Measurements from ENCODE around the gene MYL6.

DNA sequence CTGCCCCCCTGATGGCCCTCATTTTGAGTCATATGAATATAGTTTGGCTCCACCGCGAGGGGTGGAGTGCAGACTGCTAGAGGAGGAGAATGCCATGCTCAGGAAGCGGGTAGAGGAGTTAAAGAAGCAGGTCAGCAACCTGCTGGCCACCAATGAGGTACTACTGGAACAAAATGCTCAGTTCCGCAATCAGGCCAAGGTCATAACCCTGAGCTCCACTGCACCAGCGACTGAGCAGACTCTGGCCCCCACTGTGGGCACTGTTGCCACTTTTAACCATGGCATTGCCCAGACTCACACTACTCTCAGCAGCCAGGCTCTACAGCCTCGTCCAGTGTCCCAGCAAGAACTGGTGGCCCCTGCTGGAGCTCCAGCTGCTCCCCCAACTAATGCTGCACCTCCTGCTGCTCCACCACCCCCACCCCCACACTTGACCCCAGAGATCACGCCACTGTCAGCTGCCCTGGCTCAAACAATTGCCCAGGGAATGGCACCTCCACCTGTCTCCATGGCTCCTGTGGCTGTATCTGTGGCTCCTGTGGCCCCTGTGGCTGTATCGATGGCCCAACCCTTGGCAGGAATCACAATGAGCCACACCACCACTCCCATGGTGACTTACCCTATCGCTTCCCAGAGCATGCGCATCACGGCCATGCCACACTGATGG lies 36.8 kb upstream of the MYL6 start:
- TF ChIP-seq, protein P1, sequence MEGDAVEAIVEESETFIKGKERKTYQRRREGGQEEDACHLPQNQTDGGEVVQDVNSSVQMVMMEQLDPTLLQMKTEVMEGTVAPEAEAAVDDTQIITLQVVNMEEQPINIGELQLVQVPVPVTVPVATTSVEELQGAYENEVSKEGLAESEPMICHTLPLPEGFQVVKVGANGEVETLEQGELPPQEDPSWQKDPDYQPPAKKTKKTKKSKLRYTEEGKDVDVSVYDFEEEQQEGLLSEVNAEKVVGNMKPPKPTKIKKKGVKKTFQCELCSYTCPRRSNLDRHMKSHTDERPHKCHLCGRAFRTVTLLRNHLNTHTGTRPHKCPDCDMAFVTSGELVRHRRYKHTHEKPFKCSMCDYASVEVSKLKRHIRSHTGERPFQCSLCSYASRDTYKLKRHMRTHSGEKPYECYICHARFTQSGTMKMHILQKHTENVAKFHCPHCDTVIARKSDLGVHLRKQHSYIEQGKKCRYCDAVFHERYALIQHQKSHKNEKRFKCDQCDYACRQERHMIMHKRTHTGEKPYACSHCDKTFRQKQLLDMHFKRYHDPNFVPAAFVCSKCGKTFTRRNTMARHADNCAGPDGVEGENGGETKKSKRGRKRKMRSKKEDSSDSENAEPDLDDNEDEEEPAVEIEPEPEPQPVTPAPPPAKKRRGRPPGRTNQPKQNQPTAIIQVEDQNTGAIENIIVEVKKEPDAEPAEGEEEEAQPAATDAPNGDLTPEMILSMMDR (IDR thresholded peaks at IDR 0.05) = no peak
- TF ChIP-seq POLR2A (IDR thresholded peaks at IDR 0.05) = no peak

Measured in breast epithelium (tissue), 3 donors.